HL-60 (cell line): Measurements from ENCODE around the gene TNFAIP2.

ENCODE experiments used
- DNase-seq, 2 experiments: peaks; one replicate each; pipeline ENCODE4 v3.0.0-alpha.2; 2010 to 2020; ENCODE audit warnings: low read depth in 1 of 2, low spot score in 1 of 2
- H3K27ac ChIP-seq: fragments of 250-450 bp; sonication (Bioruptor Pico); replicated peaks from 2 replicates; pipeline ENCODE4 v1.5.1; 2020; ENCODE audit warnings: mild to moderate bottlenecking, moderate library complexity
- H3K27me3 ChIP-seq: fragments of 250-450 bp; sonication (Bioruptor Pico); 2 replicates; pipeline ENCODE4 v1.5.1; 2021; ENCODE audit warnings: mild to moderate bottlenecking, moderate library complexity; ENCODE audit not compliant: insufficient read depth, poor library complexity, severe bottlenecking
- H3K4me3 ChIP-seq: replicated peaks from 2 replicates; pipeline ENCODE4 v1.5.1; 2011; ENCODE audit warnings: mild to moderate bottlenecking, control low read depth, low read length; ENCODE audit not compliant: insufficient read depth
- GABPA ChIP-seq: IDR thresholded peaks from 2 replicates; pipeline ENCODE4 v1.6.1; 2012; ENCODE audit warnings: low read depth
- POLR2AphosphoS5 ChIP-seq: IDR thresholded peaks from 2 replicates; pipeline ENCODE4 v1.6.1; 2012; ENCODE audit warnings: low read depth
- REST ChIP-seq: IDR thresholded peaks from 2 replicates; pipeline ENCODE4 v1.6.1; 2012; ENCODE audit warnings: low read depth; ENCODE audit not compliant: insufficient replicate concordance
- SPI1 ChIP-seq: IDR thresholded peaks from 2 replicates; pipeline ENCODE4 v1.6.1; 2012; ENCODE audit warnings: low read depth, mild to moderate bottlenecking, borderline replicate concordance
- TF ChIP-seq, protein P1 (sequence below): IDR thresholded peaks from one replicate; pipeline ENCODE4 v1.5.1; 2011; ENCODE audit warnings: low read length, control low read depth, inconsistent platforms; ENCODE audit not compliant: insufficient read depth

The TNFAIP2 gene

GRCh38 chr14:103111232-103111868, 11.9 kb upstream of the TNFAIP2 start:
- no peaks in the 10 kb centered on the region for H3K27me3 ChIP-seq
- no peak for TF ChIP-seq GABPA
- TF ChIP-seq SPI1: peak; percentile 74
- no peak for TF ChIP-seq POLR2AphosphoS5
- H3K4me3 ChIP-seq: no peak overlapping the region
- H3K27ac ChIP-seq: peak overlapping the region; percentile 25
- peak in 1 of 2 experiments; percentile 19 for DNase-seq

GRCh38 chr14:103112400-103113243, 10.6 kb upstream of the TNFAIP2 start:
- peak overlapping the region; percentile 30 for H3K27ac ChIP-seq
- no peak overlapping the region for H3K4me3 ChIP-seq
- no peak for DNase-seq

GRCh38 chr14:103113303-103113702, 10.0 kb upstream of the TNFAIP2 start:
- no peak for TF ChIP-seq SPI1
- TF ChIP-seq, protein P1, sequence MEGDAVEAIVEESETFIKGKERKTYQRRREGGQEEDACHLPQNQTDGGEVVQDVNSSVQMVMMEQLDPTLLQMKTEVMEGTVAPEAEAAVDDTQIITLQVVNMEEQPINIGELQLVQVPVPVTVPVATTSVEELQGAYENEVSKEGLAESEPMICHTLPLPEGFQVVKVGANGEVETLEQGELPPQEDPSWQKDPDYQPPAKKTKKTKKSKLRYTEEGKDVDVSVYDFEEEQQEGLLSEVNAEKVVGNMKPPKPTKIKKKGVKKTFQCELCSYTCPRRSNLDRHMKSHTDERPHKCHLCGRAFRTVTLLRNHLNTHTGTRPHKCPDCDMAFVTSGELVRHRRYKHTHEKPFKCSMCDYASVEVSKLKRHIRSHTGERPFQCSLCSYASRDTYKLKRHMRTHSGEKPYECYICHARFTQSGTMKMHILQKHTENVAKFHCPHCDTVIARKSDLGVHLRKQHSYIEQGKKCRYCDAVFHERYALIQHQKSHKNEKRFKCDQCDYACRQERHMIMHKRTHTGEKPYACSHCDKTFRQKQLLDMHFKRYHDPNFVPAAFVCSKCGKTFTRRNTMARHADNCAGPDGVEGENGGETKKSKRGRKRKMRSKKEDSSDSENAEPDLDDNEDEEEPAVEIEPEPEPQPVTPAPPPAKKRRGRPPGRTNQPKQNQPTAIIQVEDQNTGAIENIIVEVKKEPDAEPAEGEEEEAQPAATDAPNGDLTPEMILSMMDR: no peak
- TF ChIP-seq REST: no peak
- no peak for TF ChIP-seq POLR2AphosphoS5
- no peak for TF ChIP-seq GABPA
- Histone ChIP-seq H3K4me3 (no peak overlapping the region), H3K27ac (peak overlapping the region; percentile 17; the same call in 1 of the 2 replicates), H3K27me3 (no peaks in the 10 kb centered on the region)
- DNase-seq: no peak

More at GRCh38 chr14:103112400-103113243, 10.6 kb upstream of the TNFAIP2 start:
- TF ChIP-seq, protein P1: no peak
- TF ChIP-seq GABPA: no peak
- no peak for TF ChIP-seq SPI1
- no peak for TF ChIP-seq POLR2AphosphoS5
- no peak for TF ChIP-seq REST
- no peaks in the 10 kb centered on the region for H3K27me3 ChIP-seq

- Histone ChIP-seq H3K27me3 (no peaks in the 10 kb centered on the region), H3K27ac (no peak overlapping the region), H3K4me3 (no peak overlapping the region)
- TF ChIP-seq POLR2AphosphoS5: no peak
- no peak for TF ChIP-seq SPI1
- no peak for TF ChIP-seq REST
- no peak for TF ChIP-seq GABPA
- TF ChIP-seq, protein P1: no peak
- DNase-seq: no peak
These were observed 9.5 kb upstream of the TNFAIP2 start for GRCh38 chr14:103113774-103114173.
